B cell (primary cell): ENCODE results near the gene NEK11. TPM values are rescaled to one million over a fixed set of nuclear protein-coding genes. Genes with fewer than 3 reads are reported as not detected.

ENCODE experiments used
- ATAC-seq: fragments of 200-7000 bp; cut with Tn5 transposase; one replicate; pipeline ENCODE4 v1.10.0; 2021; ENCODE audit warnings: low read depth, mild to moderate bottlenecking, moderate number of reproducible peaks, moderate library complexity
- CTCF ChIA-PET: fragments of 350-600 bp; sonication (Branson Sonifier 250); formaldehyde crosslinking; loops from one replicate; lab custom pipeline; 2021; ENCODE audit warnings: antibody characterized with exemption, inconsistent platforms; lab: Charles Lee
- POLR2A ChIA-PET: fragments of 350-600 bp; sonication (Branson Sonifier 250); formaldehyde crosslinking; loops from one replicate; lab custom pipeline; 2021; ENCODE audit warnings: antibody characterized with exemption; lab: Charles Lee
- DNase-seq: peaks from one replicate; pipeline ENCODE4 v3.0.0; 2013
- H2AFZ ChIP-seq: 2 replicates; pipeline ENCODE4 v1.6.1; 2012; ENCODE audit warnings: mild to moderate bottlenecking, low read depth, low read length; ENCODE audit not compliant: insufficient read depth, poor library complexity, severe bottlenecking
- H3K27ac ChIP-seq, 2 donors: 1 replicate in 1 of 2; 2 replicates in 1 of 2; pipeline ENCODE4 v1.5.1; 2012 to 2013; ENCODE audit warnings: low read length in 2 of 2, mild to moderate bottlenecking in 2 of 2, moderate library complexity in 1 of 2
- H3K27me3 ChIP-seq, 4 experiments: fragments of 200-600 bp in 1 of 4; sonication (generic) in 1 of 4; replicated peaks in 1 of 4; 1 replicate in 2 of 4; 2 replicates in 2 of 4; pipeline versions ENCODE4 v1.6.1 to v1.7.0; 2013 to 2016; ENCODE audit warnings: low read length in 3 of 4, mild to moderate bottlenecking in 2 of 4, mixed read lengths in 1 of 4, moderate library complexity in 1 of 4; ENCODE audit not compliant: insufficient read depth in 4 of 4, control insufficient read depth in 3 of 4; ENCODE audit errors: control extremely low read depth in 1 of 4
- H3K36me3 ChIP-seq, 2 experiments: replicated peaks in 1 of 2; 1 replicate in 1 of 2; 2 replicates in 1 of 2; pipeline versions ENCODE4 v1.6.1 to v1.7.1; 2013; ENCODE audit warnings: low read length in 1 of 2; ENCODE audit not compliant: insufficient read depth in 2 of 2, control insufficient read depth in 1 of 2; ENCODE audit errors: control extremely low read depth in 1 of 2, extremely low read depth in 1 of 2
- H3K4me1 ChIP-seq, 2 donors: fragments of 200-600 bp in 1 of 2; sonication (generic) in 1 of 2; 1 replicate in 1 of 2; 2 replicates in 1 of 2; pipeline versions ENCODE4 v1.5.1 to v1.6.1; 2013 to 2017; ENCODE audit warnings: low read length in 2 of 2; ENCODE audit not compliant: control insufficient read depth in 2 of 2, insufficient read depth in 2 of 2
- H3K4me2 ChIP-seq: replicated peaks from 2 replicates; pipeline ENCODE3; 2012; ENCODE audit warnings: mild to moderate bottlenecking, low read depth, low read length; ENCODE audit not compliant: poor library complexity, severe bottlenecking
- H3K4me3 ChIP-seq, 5 experiments: fragments of 200-600 bp in 1 of 5; sonication (generic) in 1 of 5; 1 replicate in 3 of 5; 2 replicates in 2 of 5; pipeline versions ENCODE4 v1.5.1 to v1.7.0; 2011 to 2016; ENCODE audit warnings: low read length in 4 of 5, mild to moderate bottlenecking in 4 of 5, low read depth in 2 of 5, control low read depth in 1 of 5, moderate library complexity in 1 of 5; ENCODE audit not compliant: insufficient read depth in 1 of 5; ENCODE audit errors: control extremely low read depth in 1 of 5, extremely low read depth in 1 of 5
- H3K79me2 ChIP-seq: fragments of 200-600 bp; sonication (generic); one replicate; pipeline ENCODE4 v1.6.0; 2016; ENCODE audit warnings: low read length; ENCODE audit not compliant: control insufficient read depth, insufficient read depth
- H3K9ac ChIP-seq: fragments of 200-600 bp; sonication (generic); 2 replicates; pipeline ENCODE4 v1.6.1; 2017; ENCODE audit warnings: mild to moderate bottlenecking, low read length, moderate library complexity
- H3K9me3 ChIP-seq, 3 donors: one replicate each; pipeline versions ENCODE4 v1.6.1 to v1.7.1; 2013; ENCODE audit warnings: low read length in 2 of 3; ENCODE audit not compliant: control insufficient read depth in 2 of 3, insufficient read depth in 1 of 3; ENCODE audit errors: control extremely low read depth in 1 of 3
- H4K20me1 ChIP-seq: 2 replicates; pipeline ENCODE4 v1.6.0; 2012; ENCODE audit warnings: mild to moderate bottlenecking, low read length; ENCODE audit not compliant: insufficient read depth, control insufficient read depth, poor library complexity, severe bottlenecking
- H3K27ac Mint-ChIP-seq: one replicate; pipeline ENCODE4 v1.8.0; 2021; ENCODE audit warnings: mixed read lengths
- H3K27me3 Mint-ChIP-seq: one replicate; pipeline ENCODE4 v1.8.0; 2021; ENCODE audit warnings: mixed read lengths
- H3K4me1 Mint-ChIP-seq: one replicate; pipeline ENCODE4 v1.8.0; 2021; ENCODE audit warnings: mixed read lengths
- H3K4me3 Mint-ChIP-seq: one replicate; pipeline ENCODE4 v1.8.0; 2021; ENCODE audit warnings: mixed read lengths
- H3K9me3 Mint-ChIP-seq: one replicate; pipeline ENCODE4 v1.8.0; 2022; ENCODE audit warnings: mixed read lengths; ENCODE audit not compliant: insufficient read depth
- CTCF ChIP-seq: fragments of 200-600 bp; IDR thresholded peaks from one replicate; pipeline ENCODE4 v1.8.0; 2022; ENCODE audit warnings: antibody characterized with exemption, mild to moderate bottlenecking
- EZH2 ChIP-seq: IDR thresholded peaks from 2 replicates; pipeline ENCODE4 v1.6.1; 2012; ENCODE audit warnings: borderline replicate concordance, low read depth, mild to moderate bottlenecking, moderate library complexity, low read length; ENCODE audit not compliant: insufficient read depth, poor library complexity, severe bottlenecking
- WGBS: methylation state at CpG from one replicate; pipeline ENCODE4 v1.1.5; 2013; ENCODE audit warnings: missing lambda C conversion rate; ENCODE audit not compliant: insufficient coverage; 5-methylcytosine and 5-hydroxymethylcytosine counted together
- intact Hi-C: fragments of 100-400 bp; cut with micrococcal nuclease; formaldehyde crosslinking; loops from one replicate; pipeline ENCODE4 v1.10.0; 2022
- polyA plus RNA-seq: library from polyadenylated mRNA; depleted of rRNA; stranded (reverse); fragments of >200 nt; gene quantifications from 2 replicates; pipeline ENCODE4 v1.2.3, GENCODE V29; 2012
- total RNA-seq, 2 donors: library from RNA; stranded (reverse); fragments of 120-200 nt in 1 of 2; gene quantifications; 1 replicate in 1 of 2; 2 replicates in 1 of 2; pipeline versions ENCODE4 v1.2.3 to v1.2.4, GENCODE V29; 2013 to 2022

The NEK11 gene
- total and polyA plus RNA-seq, 2 donors (not counting 1 experiment from before 2014, with no cell fraction given) = 1.00 to 7.7 TPM

- no peak for DNase-seq
- no peaks in the 10 kb centered on the region for H3K79me2 ChIP-seq
- no peak overlapping the region for H3K4me3 ChIP-seq
- H3K27ac ChIP-seq = no peak overlapping the region
- ChIA-PET POLR2A (no interaction called here), CTCF (no interaction called here)
- H3K9me3 ChIP-seq = no peaks in the 10 kb centered on the region
- H3K4me3 Mint-ChIP-seq = no peak overlapping the region
- no peak overlapping the region for H2AFZ ChIP-seq
- intact Hi-C loops = no loop called here
- no peaks in the 10 kb centered on the region for H3K4me1 ChIP-seq
- H3K4me2 ChIP-seq = no peak overlapping the region
- WGBS = 90% methylated on average over 1 of the region's 1 CpG
- no peak for ATAC-seq
- no peaks in the 10 kb centered on the region for H3K36me3 ChIP-seq
- no peak overlapping the region for H3K9ac ChIP-seq
- no peaks in the 10 kb centered on the region for H3K27me3 ChIP-seq
- H3K9me3 Mint-ChIP-seq = no peaks in the 10 kb centered on the region
- H3K4me1 Mint-ChIP-seq = no peaks in the 10 kb centered on the region
- H4K20me1 ChIP-seq = no peaks in the 10 kb centered on the region
- no peak overlapping the region for H3K27ac Mint-ChIP-seq
- H3K27me3 Mint-ChIP-seq = no peaks in the 10 kb centered on the region
- no peak for TF ChIP-seq CTCF
- TF ChIP-seq EZH2 = no peak
These were observed 141.2 kb downstream of the NEK11 start for GRCh38 chr3:131167867-131168266.

- Histone ChIP-seq H3K79me2 (no peaks in the 10 kb centered on the region), H3K27ac (no peak overlapping the region), H3K36me3 (no peaks in the 10 kb centered on the region), H3K27me3 (no peaks in the 10 kb centered on the region), H4K20me1 (no peaks in the 10 kb centered on the region), H3K4me2 (no peak overlapping the region), H3K9me3 (no peaks in the 10 kb centered on the region), H2AFZ (no peak overlapping the region), H3K9ac (no peak overlapping the region), H3K4me3 (no peak overlapping the region), H3K4me1 (no peaks in the 10 kb centered on the region)
- DNase-seq = no peak
- H3K27me3 Mint-ChIP-seq = no peaks in the 10 kb centered on the region
- CTCF ChIA-PET = no interaction called here
- H3K27ac Mint-ChIP-seq = no peak overlapping the region
- no peak overlapping the region for H3K4me3 Mint-ChIP-seq
- POLR2A ChIA-PET = no interaction called here
- no peaks in the 10 kb centered on the region for H3K4me1 Mint-ChIP-seq
- TF ChIP-seq CTCF = no peak
- TF ChIP-seq EZH2 = no peak
- 100% methylated on average over 1 of the region's 3 CpGs for WGBS
- ATAC-seq = no peak
- H3K9me3 Mint-ChIP-seq = no peaks in the 10 kb centered on the region
- intact Hi-C loops = no loop called here
These were observed 142.7 kb downstream of the NEK11 start for GRCh38 chr3:131169331-131169730.
